Measurements from ENCODE around the gene KIF1B.
"Not testable (repeated sequence)": the region's sequence is repeated elsewhere in the genome, so short reads cannot be mapped to it uniquely, and the experiment has no call there.

KIF1B gene

GRCh38 chr1:10252508-10252907 lies 42.1 kb downstream of the KIF1B start:
- TF ChIP-seq CTCF (IDR thresholded peaks at IDR 0.05; ENCODE audit: low read depth, low read length): no peak
- no peak overlapping the region for H3K4me3 ChIP-seq (ENCODE audit: low read depth, low read length)

GRCh38 chr1:10253149-10253548 lies 42.8 kb downstream of the KIF1B start:
- TF ChIP-seq CTCF (IDR thresholded peaks at IDR 0.05; ENCODE audit: low read depth, low read length): no peak
- no peak overlapping the region for H3K4me3 ChIP-seq (ENCODE audit: low read depth, low read length)

DNA sequence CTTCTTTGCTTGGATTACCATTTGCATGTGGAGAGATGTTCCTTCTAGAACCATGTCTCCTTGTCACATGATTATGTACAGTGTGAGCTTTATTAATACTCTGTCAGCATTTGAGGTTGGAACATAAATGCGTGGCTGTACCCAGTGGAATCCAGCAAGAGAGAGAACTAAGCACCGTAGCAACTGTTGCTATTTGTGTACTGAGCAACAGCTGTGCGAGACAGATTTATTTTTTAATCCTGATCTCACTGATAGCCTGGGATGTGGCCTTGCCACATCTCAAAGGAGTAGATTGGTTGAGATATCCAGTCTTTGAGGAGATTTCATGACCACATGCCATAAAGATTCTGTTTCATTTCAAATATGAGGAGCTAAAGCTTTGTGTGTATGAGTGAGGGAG lies 43.4 kb downstream of the KIF1B start:
- no peak overlapping the region for H3K4me3 ChIP-seq (ENCODE audit: low read depth, low read length)
- TF ChIP-seq CTCF (IDR thresholded peaks at IDR 0.05; ENCODE audit: low read depth, low read length): no peak

- H3K4me3 ChIP-seq (ENCODE audit: low read depth, low read length): no peak overlapping the region
- no peak for TF ChIP-seq CTCF (IDR thresholded peaks at IDR 0.05; ENCODE audit: low read depth, low read length)
These were observed 47.5 kb downstream of the KIF1B start for GRCh38 chr1:10257851-10258250.

- not testable (repeated sequence) for H3K4me3 ChIP-seq (ENCODE audit: low read depth, low read length)
These were observed 49.2 kb downstream of the KIF1B start for GRCh38 chr1:10259547-10259946.

- TF ChIP-seq CTCF (IDR thresholded peaks at IDR 0.05; ENCODE audit: low read depth, low read length): no peak
These were observed 53.2 kb downstream of the KIF1B start for GRCh38 chr1:10263450-10264082.

DNA sequence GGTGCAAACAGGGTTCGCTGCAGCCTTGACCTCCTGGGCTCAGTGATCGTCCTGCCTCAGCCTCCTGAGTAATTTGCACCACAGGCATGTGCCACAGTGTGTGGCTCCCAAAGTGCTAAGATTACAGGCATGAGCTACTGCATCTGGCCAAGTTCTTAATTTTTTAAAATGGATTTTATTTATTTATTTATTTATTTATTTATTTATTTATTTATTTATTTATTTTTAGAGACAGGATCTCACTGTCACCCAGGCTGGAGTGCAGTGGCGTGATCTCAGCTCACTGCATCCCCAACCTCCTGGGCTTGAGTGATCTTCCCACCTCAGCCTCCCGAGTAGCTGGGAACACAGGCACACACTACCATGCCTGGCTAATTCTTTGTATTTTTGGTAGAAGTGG lies 54.7 kb downstream of the KIF1B start:
- no peak for TF ChIP-seq CTCF (IDR thresholded peaks at IDR 0.05; ENCODE audit: low read depth, low read length)
- H3K4me3 ChIP-seq (ENCODE audit: low read depth, low read length): no peak overlapping the region

More at GRCh38 chr1:10263450-10264082, 53.2 kb downstream of the KIF1B start:
- no peak overlapping the region for H3K4me3 ChIP-seq (ENCODE audit: low read depth, low read length)

DNA sequence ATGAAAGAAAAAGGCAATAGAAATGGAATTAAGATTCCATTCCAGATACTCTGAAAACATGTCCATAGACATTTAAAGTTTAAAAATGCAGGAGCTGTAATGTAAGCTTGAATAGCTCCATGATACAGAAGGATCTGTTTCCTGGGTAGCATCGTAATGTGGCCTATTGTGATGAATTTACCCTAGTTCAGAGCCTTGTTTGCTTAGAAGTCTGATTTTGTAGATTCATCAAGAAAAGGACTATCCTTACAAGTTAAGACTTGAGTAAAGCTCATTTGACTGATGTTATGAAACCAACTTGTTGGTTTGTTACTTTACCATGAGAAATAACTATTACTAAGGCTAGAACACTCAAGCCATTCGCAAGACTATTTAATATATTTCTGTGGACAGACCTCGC lies 55.5 kb downstream of the KIF1B start:
- H3K4me3 ChIP-seq (ENCODE audit: low read depth, low read length): no peak overlapping the region
- no peak for TF ChIP-seq CTCF (IDR thresholded peaks at IDR 0.05; ENCODE audit: low read depth, low read length)
